ENCODE results near the gene HNF4A.

DNA sequence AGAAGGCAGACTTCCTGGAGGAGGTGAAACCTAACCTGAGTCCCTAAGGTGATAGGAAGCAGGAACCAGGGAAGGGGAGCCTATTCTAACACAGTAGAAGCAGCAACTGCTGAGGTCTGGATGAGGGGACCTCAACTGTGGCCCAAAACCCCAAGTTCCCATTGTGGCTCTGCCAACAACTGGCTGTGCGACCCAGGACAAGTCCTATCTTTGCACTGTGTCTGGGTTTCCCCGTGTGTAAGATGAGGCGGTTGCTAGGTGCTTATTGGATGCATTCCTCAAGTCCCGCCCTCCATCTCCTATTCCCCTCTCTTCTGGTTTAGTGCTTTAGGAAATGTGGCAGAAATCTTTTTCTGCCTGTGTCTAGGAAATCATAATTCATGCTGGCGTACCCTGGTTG, 68.0 kb downstream of the HNF4A start:
- TF ChIP-seq, protein P1, sequence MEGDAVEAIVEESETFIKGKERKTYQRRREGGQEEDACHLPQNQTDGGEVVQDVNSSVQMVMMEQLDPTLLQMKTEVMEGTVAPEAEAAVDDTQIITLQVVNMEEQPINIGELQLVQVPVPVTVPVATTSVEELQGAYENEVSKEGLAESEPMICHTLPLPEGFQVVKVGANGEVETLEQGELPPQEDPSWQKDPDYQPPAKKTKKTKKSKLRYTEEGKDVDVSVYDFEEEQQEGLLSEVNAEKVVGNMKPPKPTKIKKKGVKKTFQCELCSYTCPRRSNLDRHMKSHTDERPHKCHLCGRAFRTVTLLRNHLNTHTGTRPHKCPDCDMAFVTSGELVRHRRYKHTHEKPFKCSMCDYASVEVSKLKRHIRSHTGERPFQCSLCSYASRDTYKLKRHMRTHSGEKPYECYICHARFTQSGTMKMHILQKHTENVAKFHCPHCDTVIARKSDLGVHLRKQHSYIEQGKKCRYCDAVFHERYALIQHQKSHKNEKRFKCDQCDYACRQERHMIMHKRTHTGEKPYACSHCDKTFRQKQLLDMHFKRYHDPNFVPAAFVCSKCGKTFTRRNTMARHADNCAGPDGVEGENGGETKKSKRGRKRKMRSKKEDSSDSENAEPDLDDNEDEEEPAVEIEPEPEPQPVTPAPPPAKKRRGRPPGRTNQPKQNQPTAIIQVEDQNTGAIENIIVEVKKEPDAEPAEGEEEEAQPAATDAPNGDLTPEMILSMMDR (IDR thresholded peaks at IDR 0.05): no peak
- no peak for TF ChIP-seq POLR2A (IDR thresholded peaks at IDR 0.05)
- no peak for TF ChIP-seq POLR2AphosphoS5 (IDR thresholded peaks at IDR 0.05)
- no peak for TF ChIP-seq EP300 (IDR thresholded peaks at IDR 0.05)

All from sigmoid colon (tissue), 4 donors.